DOHH2 (cell line): ENCODE data around the gene ITGAL.

Experiments
- H3F3A ChIP-seq: fragments of 200-600 bp; sonication (generic), shearing (Covaris generic); 2 replicates; pipeline ENCODE4 v1.6.0; 2016; ENCODE audit warnings: antibody characterized with exemption, mild to moderate bottlenecking; ENCODE audit not compliant: control insufficient read depth, insufficient read depth
- H3K27ac ChIP-seq: fragments of 200-600 bp; sonication (generic); 2 replicates; pipeline ENCODE4 v1.5.1; 2014; ENCODE audit warnings: low read depth, mild to moderate bottlenecking, low read length, moderate library complexity
- H3K27me3 ChIP-seq: fragments of 200-600 bp; sonication (generic); 2 replicates; pipeline ENCODE4 v1.6.1; 2014; ENCODE audit warnings: mild to moderate bottlenecking, low read length, mixed read lengths; ENCODE audit not compliant: control insufficient read depth
- H3K36me3 ChIP-seq: fragments of 200-600 bp; sonication (generic); 2 replicates; pipeline ENCODE4 v1.6.1; 2014; ENCODE audit warnings: mild to moderate bottlenecking, low read length, moderate library complexity, mixed read lengths; ENCODE audit not compliant: control insufficient read depth
- H3K4me1 ChIP-seq: fragments of 200-600 bp; sonication (generic); 2 replicates; pipeline ENCODE4 v1.6.1; 2014; ENCODE audit warnings: mild to moderate bottlenecking, low read length, mixed read lengths; ENCODE audit not compliant: control insufficient read depth
- H3K4me2 ChIP-seq: fragments of 200-600 bp; sonication (generic); 2 replicates; pipeline ENCODE4 v1.6.0; 2014; ENCODE audit warnings: mild to moderate bottlenecking, low read length, moderate library complexity
- H3K4me3 ChIP-seq: fragments of 200-600 bp; sonication (generic); 2 replicates; pipeline ENCODE4 v1.5.1; 2014; ENCODE audit warnings: mild to moderate bottlenecking, low read length, mixed read lengths
- H3K79me2 ChIP-seq: fragments of 200-600 bp; sonication (generic); 2 replicates; pipeline ENCODE4 v1.6.1; 2014; ENCODE audit warnings: mild to moderate bottlenecking, low read length, mixed read lengths; ENCODE audit not compliant: control insufficient read depth
- H3K9me2 ChIP-seq: fragments of 200-600 bp; sonication (generic); replicated peaks from 2 replicates; pipeline ENCODE4 v1.6.1; 2014; ENCODE audit warnings: mild to moderate bottlenecking, low read length, mixed read lengths; ENCODE audit not compliant: control insufficient read depth
- H3K9me3 ChIP-seq: fragments of 200-600 bp; sonication (generic); 2 replicates; pipeline ENCODE4 v1.6.1; 2014; ENCODE audit warnings: antibody characterized with exemption, low read length, mixed read lengths; ENCODE audit not compliant: control insufficient read depth, insufficient read depth
- H4K20me1 ChIP-seq: fragments of 200-600 bp; sonication (generic); 2 replicates; pipeline ENCODE4 v1.6.0; 2014; ENCODE audit warnings: low read depth, mild to moderate bottlenecking, antibody characterized with exemption, low read length, moderate library complexity; ENCODE audit not compliant: control insufficient read depth, insufficient read depth
- EZH2phosphoT487 ChIP-seq: fragments of 200-600 bp; sonication (generic); IDR thresholded peaks from 2 replicates; pipeline ENCODE4 v1.6.1; 2017; ENCODE audit warnings: borderline replicate concordance, mild to moderate bottlenecking, antibody characterized with exemption, low read length, moderate library complexity, mixed read lengths
- TF ChIP-seq, protein P1 (sequence below): fragments of 200-600 bp; sonication (generic); IDR thresholded peaks from one replicate; pipeline ENCODE4 v1.5.1; 2014; ENCODE audit warnings: antibody characterized with exemption, mild to moderate bottlenecking, low read depth, low read length; ENCODE audit not compliant: poor library complexity, severe bottlenecking

ITGAL gene

GRCh38 chr16:30554557-30555314 lies 82.2 kb downstream of the ITGAL start:
- no peaks in the 10 kb centered on the region for H3K27me3 ChIP-seq
- H3K79me2 ChIP-seq: peaks cover 55% of the 10 kb centered on the region
- peaks cover 41% of the 10 kb centered on the region for H3K36me3 ChIP-seq
- no peak overlapping the region for H3K27ac ChIP-seq
- H3K9me2 ChIP-seq: no peaks in the 10 kb centered on the region
- H3K9me3 ChIP-seq: no peaks in the 10 kb centered on the region
- no peaks in the 10 kb centered on the region for H4K20me1 ChIP-seq
- H3K4me3 ChIP-seq: no peak overlapping the region
- 0 out of 2 replicates have a peak, but pooled peaks cover 3% of the 10 kb centered on the region for H3F3A ChIP-seq
- TF ChIP-seq, protein P1, sequence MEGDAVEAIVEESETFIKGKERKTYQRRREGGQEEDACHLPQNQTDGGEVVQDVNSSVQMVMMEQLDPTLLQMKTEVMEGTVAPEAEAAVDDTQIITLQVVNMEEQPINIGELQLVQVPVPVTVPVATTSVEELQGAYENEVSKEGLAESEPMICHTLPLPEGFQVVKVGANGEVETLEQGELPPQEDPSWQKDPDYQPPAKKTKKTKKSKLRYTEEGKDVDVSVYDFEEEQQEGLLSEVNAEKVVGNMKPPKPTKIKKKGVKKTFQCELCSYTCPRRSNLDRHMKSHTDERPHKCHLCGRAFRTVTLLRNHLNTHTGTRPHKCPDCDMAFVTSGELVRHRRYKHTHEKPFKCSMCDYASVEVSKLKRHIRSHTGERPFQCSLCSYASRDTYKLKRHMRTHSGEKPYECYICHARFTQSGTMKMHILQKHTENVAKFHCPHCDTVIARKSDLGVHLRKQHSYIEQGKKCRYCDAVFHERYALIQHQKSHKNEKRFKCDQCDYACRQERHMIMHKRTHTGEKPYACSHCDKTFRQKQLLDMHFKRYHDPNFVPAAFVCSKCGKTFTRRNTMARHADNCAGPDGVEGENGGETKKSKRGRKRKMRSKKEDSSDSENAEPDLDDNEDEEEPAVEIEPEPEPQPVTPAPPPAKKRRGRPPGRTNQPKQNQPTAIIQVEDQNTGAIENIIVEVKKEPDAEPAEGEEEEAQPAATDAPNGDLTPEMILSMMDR: no peak
- no peak for TF ChIP-seq EZH2phosphoT487
- peaks cover 18% of the 10 kb centered on the region for H3K4me1 ChIP-seq
- no peak overlapping the region for H3K4me2 ChIP-seq

DNA sequence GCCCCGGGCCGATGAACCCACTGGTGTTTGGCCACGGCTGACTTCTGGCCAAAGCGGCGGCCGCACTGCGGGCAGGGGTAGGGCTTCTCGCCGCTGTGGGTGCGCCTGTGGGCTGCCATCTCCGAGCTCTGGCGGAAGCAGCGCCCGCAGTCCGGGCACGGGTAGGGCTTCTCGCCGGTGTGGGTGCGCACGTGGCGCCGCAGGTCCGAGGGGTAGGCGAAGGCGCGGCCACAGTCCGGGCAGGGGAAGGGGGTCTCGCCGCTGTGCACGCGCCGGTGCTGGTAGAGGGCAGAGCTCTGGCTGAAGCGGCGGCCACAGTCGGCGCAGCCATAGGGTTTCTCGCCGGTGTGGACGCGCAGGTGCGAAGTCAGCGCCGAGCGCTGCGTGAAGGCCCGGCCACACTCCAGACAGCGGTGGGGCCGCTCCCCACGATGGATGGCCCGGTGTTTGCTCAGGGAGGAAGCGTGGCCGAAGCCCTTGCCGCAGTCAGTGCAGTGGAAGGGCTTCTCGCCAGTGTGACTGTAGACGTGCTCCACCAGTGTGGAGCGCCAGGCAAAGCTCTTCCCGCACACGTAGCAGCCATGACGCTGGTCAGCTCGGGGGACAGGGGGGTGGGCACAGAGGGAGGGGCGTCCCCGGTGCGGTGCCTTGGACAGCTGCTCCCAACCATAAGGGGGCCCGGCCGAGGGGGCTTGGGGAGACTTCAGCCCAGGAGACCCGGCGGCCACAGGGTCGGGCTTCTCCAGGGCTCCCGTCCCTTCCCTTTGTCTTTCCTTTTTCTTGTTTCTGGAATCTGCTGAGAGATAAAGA lies 83.0 kb downstream of the ITGAL start:
- no peaks in the 10 kb centered on the region for H3K9me3 ChIP-seq
- no peaks in the 10 kb centered on the region for H3K27me3 ChIP-seq
- H3K9me2 ChIP-seq: no peaks in the 10 kb centered on the region
- H3K4me1 ChIP-seq: peaks cover 18% of the 10 kb centered on the region
- H3K27ac ChIP-seq: no peak overlapping the region
- no peak for TF ChIP-seq EZH2phosphoT487
- TF ChIP-seq, protein P1: no peak
- H4K20me1 ChIP-seq: no peaks in the 10 kb centered on the region
- H3F3A ChIP-seq: 0 out of 2 replicates have a peak, but pooled peaks cover 6% of the 10 kb centered on the region
- H3K4me2 ChIP-seq: no peak overlapping the region
- peaks cover 55% of the 10 kb centered on the region for H3K79me2 ChIP-seq
- peaks cover 41% of the 10 kb centered on the region for H3K36me3 ChIP-seq
- no peak overlapping the region for H3K4me3 ChIP-seq

DNA sequence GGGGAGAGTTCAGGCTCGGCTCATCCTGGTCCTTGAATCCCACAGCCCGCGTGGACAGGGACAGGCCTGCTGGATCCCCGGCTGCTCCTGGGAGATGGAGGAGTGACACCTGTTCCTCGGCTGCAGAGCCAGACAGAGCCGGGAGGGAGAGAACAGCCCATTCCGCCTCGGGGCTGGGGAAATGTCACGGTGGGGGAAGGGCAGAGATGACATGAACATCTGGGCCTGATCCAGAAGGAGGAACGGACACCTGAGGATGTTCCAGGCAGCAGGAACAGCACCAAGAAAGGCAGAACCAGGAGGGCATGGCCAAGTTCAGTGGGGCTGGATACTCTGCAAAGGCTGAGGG lies 83.6 kb downstream of the ITGAL start:
- no peaks in the 10 kb centered on the region for H3K27me3 ChIP-seq
- no peak overlapping the region for H3K27ac ChIP-seq
- TF ChIP-seq EZH2phosphoT487: no peak
- TF ChIP-seq, protein P1: no peak
- no peak overlapping the region for H3K4me3 ChIP-seq
- peaks cover 41% of the 10 kb centered on the region for H3K36me3 ChIP-seq
- peaks cover 55% of the 10 kb centered on the region for H3K79me2 ChIP-seq
- no peak overlapping the region for H3K4me2 ChIP-seq
- H3K9me2 ChIP-seq: no peaks in the 10 kb centered on the region
- 0 out of 2 replicates have a peak, but pooled peaks cover 6% of the 10 kb centered on the region for H3F3A ChIP-seq
- peaks cover 18% of the 10 kb centered on the region for H3K4me1 ChIP-seq
- H4K20me1 ChIP-seq: no peaks in the 10 kb centered on the region
- H3K9me3 ChIP-seq: no peaks in the 10 kb centered on the region
